GM21360 (cell line): ENCODE data around the gene C3AR1.

Experiments
- ATAC-seq: cut with Tn5 transposase; IDR thresholded peaks from one replicate; pipeline ENCODE4 v1.9.1; 2021; ENCODE audit warnings: mild to moderate bottlenecking, moderate library complexity; ENCODE audit not compliant: unreplicated experiment

C3AR1 gene

GRCh38 chr12:8058506-8058905 is 7.7 kb downstream of the C3AR1 start:
- no peak for ATAC-seq

- ATAC-seq: no peak
Observed at GRCh38 chr12:8057839-8058238, 8.3 kb downstream of the C3AR1 start.

- no peak for ATAC-seq
Observed at GRCh38 chr12:8057306-8057705, 8.9 kb downstream of the C3AR1 start.

GRCh38 chr12:8054816-8055215 is 11.3 kb downstream of the C3AR1 start:
- ATAC-seq: no peak

GRCh38 chr12:8052679-8053078 is 13.5 kb downstream of the C3AR1 start:
- ATAC-seq: no peak

GRCh38 chr12:8050600-8051250 is 15.4 kb downstream of the C3AR1 start:
- ATAC-seq: no peak

GRCh38 chr12:8048906-8049305 is 17.3 kb downstream of the C3AR1 start:
- ATAC-seq: no peak

- no peak for ATAC-seq
Observed at GRCh38 chr12:8047842-8048241, 18.3 kb downstream of the C3AR1 start.

GRCh38 chr12:8045952-8046944 is 19.9 kb downstream of the C3AR1 start:
- no peak for ATAC-seq

GRCh38 chr12:8040791-8041190 is 25.4 kb downstream of the C3AR1 start:
- no peak for ATAC-seq

- ATAC-seq: no peak
Observed at GRCh38 chr12:8038659-8039114, 27.5 kb downstream of the C3AR1 start.

GRCh38 chr12:8037947-8038346 is 28.2 kb downstream of the C3AR1 start:
- ATAC-seq: no peak

GRCh38 chr12:8037046-8037663 is 29.0 kb downstream of the C3AR1 start:
- no peak for ATAC-seq

GRCh38 chr12:8036346-8036745 is 29.8 kb downstream of the C3AR1 start:
- ATAC-seq: no peak

GRCh38 chr12:8035440-8036010 is 30.6 kb downstream of the C3AR1 start:
- no peak for ATAC-seq

GRCh38 chr12:8034802-8035201 is 31.4 kb downstream of the C3AR1 start:
- ATAC-seq: no peak

- no peak for ATAC-seq
Observed at GRCh38 chr12:8033153-8034044, 32.8 kb downstream of the C3AR1 start.

- ATAC-seq: peak; percentile 76
Observed at GRCh38 chr12:8032242-8033152, 33.7 kb downstream of the C3AR1 start, which contains the start of gene FOXJ2. Gene FOXJ2 (plus strand): TSS chr12:8032716. CDS start chr12:8039833, 7,117 bp downstream.

GRCh38 chr12:8031872-8032241 is 34.3 kb downstream of the C3AR1 start:
- ATAC-seq: no peak
